ENCODE results near the gene PLXNA2.

The PLXNA2 gene

GRCh38 chr1:208115924-208116640 lies 128.1 kb downstream of the PLXNA2 start:
- no peaks in the 10 kb centered on the region for H3K4me1 ChIP-seq (ENCODE audit: control extremely low read depth in 1 of 4, control insufficient read depth in 4 of 4, insufficient read depth in 4 of 4, low read length in 3 of 4)
- WGBS (ENCODE audit: insufficient coverage), result 98% methylated on average over 5 of the region's 7 CpGs
- H3K36me3 ChIP-seq (ENCODE audit: control insufficient read depth in 4 of 4, insufficient read depth in 4 of 4, low read length in 3 of 4), result no peaks in the 10 kb centered on the region
- CTCF ChIA-PET, result interaction anchor here (0.9 to 1.6 kb wide), 5 partner anchors 15 to 82 kb away, joined by 3 to 4 read pairs (median 3); no protein-coding TSS in a partner anchor
- peaks cover 0 to 3% (median 0%) of the 10 kb centered on the region in 5 experiments for H3K27me3 ChIP-seq (replicated peaks in 2 of 5; ENCODE audit: control insufficient read depth in 4 of 5, insufficient read depth in 5 of 5, low read length in 4 of 5)
- H3K27ac ChIP-seq (ENCODE audit: insufficient read depth in 1 of 2, low read depth in 1 of 2, low read length in 2 of 2, poor library complexity in 1 of 2, severe bottlenecking in 2 of 2), result no peak overlapping the region
- no peak for DNase-seq
- no peak overlapping the region for H3K4me3 ChIP-seq (ENCODE audit: control insufficient read depth in 1 of 7, extremely low read depth in 1 of 7, insufficient read depth in 4 of 7, low read depth in 2 of 7, low read length in 6 of 7)
- POLR2A ChIA-PET, result no interaction called here
- no peaks in the 10 kb centered on the region for H3K9me3 ChIP-seq (ENCODE audit: control extremely low read depth in 1 of 5, control insufficient read depth in 4 of 5, insufficient read depth in 2 of 5, low read depth in 1 of 5, low read length in 4 of 5)

DNA sequence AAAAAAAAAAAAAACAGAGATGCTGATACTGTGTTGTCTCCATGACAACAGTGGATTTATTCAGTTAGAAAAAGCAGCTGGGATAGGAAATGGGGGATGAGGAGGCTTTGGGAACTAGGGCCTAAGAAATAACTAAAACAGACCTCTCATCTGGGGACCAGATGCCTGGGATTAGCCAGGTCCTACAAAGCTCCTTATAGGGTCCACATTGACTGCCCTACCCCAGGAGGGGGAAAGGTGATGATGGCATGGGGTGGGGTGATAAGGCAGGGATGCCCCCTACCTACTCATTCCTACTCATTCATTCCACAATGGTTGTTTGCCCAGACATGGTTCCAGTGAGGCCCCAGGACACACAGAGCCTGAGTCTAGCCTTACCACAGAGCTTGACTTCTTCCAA lies 131.2 kb downstream of the PLXNA2 start:
- POLR2A ChIA-PET, result no interaction called here
- CTCF ChIA-PET, result interaction anchor here (1.5 to 4.8 kb wide), 2 partner anchors 19 to 131 kb away, joined by 4 to 26 read pairs; partner anchors contain the start of gene PLXNA2

GRCh38 chr1:208112401-208112800 lies 131.8 kb downstream of the PLXNA2 start:
- CTCF ChIA-PET, result interaction anchor here (1.3 to 4.8 kb wide), 4 partner anchors 15 to 132 kb away, joined by 3 to 26 read pairs (median 4); partner anchors contain the start of gene PLXNA2
- no peak overlapping the region for H3K4me3 ChIP-seq (ENCODE audit: control insufficient read depth in 1 of 7, extremely low read depth in 1 of 7, insufficient read depth in 4 of 7, low read depth in 2 of 7, low read length in 6 of 7)
- no peaks in the 10 kb centered on the region for H3K9me3 ChIP-seq (ENCODE audit: control extremely low read depth in 1 of 5, control insufficient read depth in 4 of 5, insufficient read depth in 2 of 5, low read depth in 1 of 5, low read length in 4 of 5)
- no peaks in the 10 kb centered on the region for H3K36me3 ChIP-seq (ENCODE audit: control insufficient read depth in 4 of 4, insufficient read depth in 4 of 4, low read length in 3 of 4)
- POLR2A ChIA-PET, result no interaction called here
- DNase-seq, result no peak
- H3K27me3 ChIP-seq (replicated peaks in 2 of 5; ENCODE audit: control insufficient read depth in 4 of 5, insufficient read depth in 5 of 5, low read length in 4 of 5), result peaks cover 0 to 14% (median 0%) of the 10 kb centered on the region in 5 experiments
- no peaks in the 10 kb centered on the region for H3K4me1 ChIP-seq (ENCODE audit: control extremely low read depth in 1 of 4, control insufficient read depth in 4 of 4, insufficient read depth in 4 of 4, low read length in 3 of 4)
- 100% methylated on average over 3 of the region's 4 CpGs for WGBS (ENCODE audit: insufficient coverage)
- no peak overlapping the region for H3K27ac ChIP-seq (ENCODE audit: insufficient read depth in 1 of 2, low read depth in 1 of 2, low read length in 2 of 2, poor library complexity in 1 of 2, severe bottlenecking in 2 of 2)

More for the DNA sequence above, 131.2 kb downstream of the PLXNA2 start:
- Histone ChIP-seq H3K27me3 (replicated peaks in 2 of 5; ENCODE audit: control insufficient read depth in 4 of 5, insufficient read depth in 5 of 5, low read length in 4 of 5) (peaks cover 0 to 13% (median 0%) of the 10 kb centered on the region in 5 experiments), H3K27ac (ENCODE audit: insufficient read depth in 1 of 2, low read depth in 1 of 2, low read length in 2 of 2, poor library complexity in 1 of 2, severe bottlenecking in 2 of 2) (no peak overlapping the region), H3K36me3 (ENCODE audit: control insufficient read depth in 4 of 4, insufficient read depth in 4 of 4, low read length in 3 of 4) (no peaks in the 10 kb centered on the region), H3K4me1 (ENCODE audit: control extremely low read depth in 1 of 4, control insufficient read depth in 4 of 4, insufficient read depth in 4 of 4, low read length in 3 of 4) (no peaks in the 10 kb centered on the region), H3K9me3 (ENCODE audit: control extremely low read depth in 1 of 5, control insufficient read depth in 4 of 5, insufficient read depth in 2 of 5, low read depth in 1 of 5, low read length in 4 of 5) (no peaks in the 10 kb centered on the region), H3K4me3 (ENCODE audit: control insufficient read depth in 1 of 7, extremely low read depth in 1 of 7, insufficient read depth in 4 of 7, low read depth in 2 of 7, low read length in 6 of 7) (no peak overlapping the region)
- DNase-seq, result no peak

DNA sequence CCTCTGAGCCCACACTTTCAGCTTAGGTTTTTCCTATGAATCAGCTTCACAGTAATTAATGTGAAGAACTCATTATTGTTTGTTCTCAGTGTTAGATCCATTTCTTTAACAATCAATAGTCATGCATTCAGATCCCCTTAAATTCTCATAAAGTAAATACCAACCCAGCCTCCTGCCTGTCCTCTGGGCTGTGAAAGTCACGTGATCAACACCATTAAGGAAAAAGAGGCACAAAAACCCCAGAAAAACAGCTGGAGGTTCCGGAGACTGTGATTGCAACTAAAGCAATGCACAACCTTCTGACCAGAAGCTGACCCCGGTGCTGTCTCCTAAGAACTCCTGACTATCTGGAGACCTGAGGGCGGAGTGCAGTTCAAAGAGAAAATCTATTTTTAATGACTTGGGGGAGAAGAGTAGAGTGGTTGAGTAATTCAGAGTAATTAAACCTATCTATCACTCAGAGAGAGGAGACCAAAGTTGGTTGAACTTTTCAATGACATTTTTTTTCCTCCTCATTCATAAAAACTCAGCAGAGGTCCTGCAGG lies 132.5 kb downstream of the PLXNA2 start:
- Histone ChIP-seq H3K27me3 (replicated peaks in 2 of 5; ENCODE audit: control insufficient read depth in 4 of 5, insufficient read depth in 5 of 5, low read length in 4 of 5) (peaks cover 0 to 14% (median 0%) of the 10 kb centered on the region in 5 experiments), H3K36me3 (ENCODE audit: control insufficient read depth in 4 of 4, insufficient read depth in 4 of 4, low read length in 3 of 4) (no peaks in the 10 kb centered on the region), H3K4me3 (ENCODE audit: control insufficient read depth in 1 of 7, extremely low read depth in 1 of 7, insufficient read depth in 4 of 7, low read depth in 2 of 7, low read length in 6 of 7) (no peak overlapping the region), H3K9me3 (ENCODE audit: control extremely low read depth in 1 of 5, control insufficient read depth in 4 of 5, insufficient read depth in 2 of 5, low read depth in 1 of 5, low read length in 4 of 5) (no peaks in the 10 kb centered on the region), H3K27ac (ENCODE audit: insufficient read depth in 1 of 2, low read depth in 1 of 2, low read length in 2 of 2, poor library complexity in 1 of 2, severe bottlenecking in 2 of 2) (no peak overlapping the region), H3K4me1 (ENCODE audit: control extremely low read depth in 1 of 4, control insufficient read depth in 4 of 4, insufficient read depth in 4 of 4, low read length in 3 of 4) (no peaks in the 10 kb centered on the region)
- WGBS (ENCODE audit: insufficient coverage), result 87% methylated on average over 4 of the region's 4 CpGs
- ChIA-PET POLR2A (no interaction called here), CTCF (interaction anchor here (0.9 to 4.8 kb wide), 5 partner anchors 16 to 132 kb away, joined by 3 to 26 read pairs (median 4); partner anchors contain the start of gene PLXNA2)
- DNase-seq, result no peak

GRCh38 chr1:208110296-208110695 lies 133.9 kb downstream of the PLXNA2 start:
- no peaks in the 10 kb centered on the region for H3K9me3 ChIP-seq (ENCODE audit: control extremely low read depth in 1 of 5, control insufficient read depth in 4 of 5, insufficient read depth in 2 of 5, low read depth in 1 of 5, low read length in 4 of 5)
- POLR2A ChIA-PET, result no interaction called here
- no peaks in the 10 kb centered on the region for H3K36me3 ChIP-seq (ENCODE audit: control insufficient read depth in 4 of 4, insufficient read depth in 4 of 4, low read length in 3 of 4)
- H3K4me1 ChIP-seq (ENCODE audit: control extremely low read depth in 1 of 4, control insufficient read depth in 4 of 4, insufficient read depth in 4 of 4, low read length in 3 of 4), result no peaks in the 10 kb centered on the region
- peaks cover 0 to 14% (median 0%) of the 10 kb centered on the region in 5 experiments for H3K27me3 ChIP-seq (replicated peaks in 2 of 5; ENCODE audit: control insufficient read depth in 4 of 5, insufficient read depth in 5 of 5, low read length in 4 of 5)
- 100% methylated on average over 2 of the region's 4 CpGs for WGBS (ENCODE audit: insufficient coverage)
- H3K27ac ChIP-seq (ENCODE audit: insufficient read depth in 1 of 2, low read depth in 1 of 2, low read length in 2 of 2, poor library complexity in 1 of 2, severe bottlenecking in 2 of 2), result no peak overlapping the region
- CTCF ChIA-PET, result interaction anchor here (0.7 to 4.8 kb wide), 6 partner anchors 16 to 103 kb away, joined by 3 to 26 read pairs (median 4); no protein-coding TSS in a partner anchor
- DNase-seq, result no peak
- no peak overlapping the region for H3K4me3 ChIP-seq (ENCODE audit: control insufficient read depth in 1 of 7, extremely low read depth in 1 of 7, insufficient read depth in 4 of 7, low read depth in 2 of 7, low read length in 6 of 7)

GRCh38 chr1:208108646-208109330 lies 135.4 kb downstream of the PLXNA2 start:
- Histone ChIP-seq H3K9me3 (ENCODE audit: control extremely low read depth in 1 of 5, control insufficient read depth in 4 of 5, insufficient read depth in 2 of 5, low read depth in 1 of 5, low read length in 4 of 5) (no peaks in the 10 kb centered on the region), H3K27me3 (replicated peaks in 2 of 5; ENCODE audit: control insufficient read depth in 4 of 5, insufficient read depth in 5 of 5, low read length in 4 of 5) (peaks cover 0 to 12% (median 0%) of the 10 kb centered on the region in 5 experiments), H3K36me3 (ENCODE audit: control insufficient read depth in 4 of 4, insufficient read depth in 4 of 4, low read length in 3 of 4) (no peaks in the 10 kb centered on the region), H3K4me1 (ENCODE audit: control extremely low read depth in 1 of 4, control insufficient read depth in 4 of 4, insufficient read depth in 4 of 4, low read length in 3 of 4) (no peaks in the 10 kb centered on the region), H3K4me3 (ENCODE audit: control insufficient read depth in 1 of 7, extremely low read depth in 1 of 7, insufficient read depth in 4 of 7, low read depth in 2 of 7, low read length in 6 of 7) (no peak overlapping the region), H3K27ac (ENCODE audit: insufficient read depth in 1 of 2, low read depth in 1 of 2, low read length in 2 of 2, poor library complexity in 1 of 2, severe bottlenecking in 2 of 2) (no peak overlapping the region)
- DNase-seq, result no peak
- POLR2A ChIA-PET, result no interaction called here
- CTCF ChIA-PET, result interaction anchor here (2.2 to 4.8 kb wide), 2 partner anchors 14 to 23 kb away, joined by 8 to 26 read pairs; no protein-coding TSS in a partner anchor
- WGBS (ENCODE audit: insufficient coverage), result 98% methylated on average over 5 of the region's 5 CpGs

DNA sequence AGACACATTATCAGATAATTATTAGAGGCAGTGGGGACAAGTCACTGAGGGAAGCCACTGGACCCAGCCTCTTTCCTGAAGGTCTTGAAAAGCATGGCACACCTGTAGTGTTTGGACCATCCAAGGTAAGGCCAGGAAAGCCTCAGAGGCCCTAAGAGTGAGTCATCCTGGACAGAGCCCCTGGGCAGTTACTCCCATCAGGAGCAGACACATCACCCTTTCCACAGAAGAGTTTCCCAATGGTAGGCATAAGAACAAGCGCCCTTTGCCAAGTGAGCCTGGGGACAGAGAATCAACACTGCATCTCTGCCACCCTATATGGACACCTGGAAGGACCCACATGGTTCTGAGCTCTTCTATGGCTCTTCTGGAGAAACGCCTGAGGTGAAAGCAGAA lies 136.0 kb downstream of the PLXNA2 start:
- no peak for DNase-seq
- 93% methylated on average over 2 of the region's 2 CpGs for WGBS (ENCODE audit: insufficient coverage)
- ChIA-PET POLR2A (no interaction called here), CTCF (no interaction called here)
- Histone ChIP-seq H3K27me3 (replicated peaks in 2 of 5; ENCODE audit: control insufficient read depth in 4 of 5, insufficient read depth in 5 of 5, low read length in 4 of 5) (peaks cover 0 to 12% (median 0%) of the 10 kb centered on the region in 5 experiments), H3K4me3 (ENCODE audit: control insufficient read depth in 1 of 7, extremely low read depth in 1 of 7, insufficient read depth in 4 of 7, low read depth in 2 of 7, low read length in 6 of 7) (no peak overlapping the region), H3K4me1 (ENCODE audit: control extremely low read depth in 1 of 4, control insufficient read depth in 4 of 4, insufficient read depth in 4 of 4, low read length in 3 of 4) (no peaks in the 10 kb centered on the region), H3K27ac (ENCODE audit: insufficient read depth in 1 of 2, low read depth in 1 of 2, low read length in 2 of 2, poor library complexity in 1 of 2, severe bottlenecking in 2 of 2) (no peak overlapping the region), H3K36me3 (ENCODE audit: control insufficient read depth in 4 of 4, insufficient read depth in 4 of 4, low read length in 3 of 4) (no peaks in the 10 kb centered on the region), H3K9me3 (ENCODE audit: control extremely low read depth in 1 of 5, control insufficient read depth in 4 of 5, insufficient read depth in 2 of 5, low read depth in 1 of 5, low read length in 4 of 5) (no peaks in the 10 kb centered on the region)

Data from common myeloid progenitor, CD34-positive (primary cell).